ENCODE data around the gene BRICD5.
"Not testable (repeated sequence)": the region's sequence is repeated elsewhere in the genome, so short reads cannot be mapped to it uniquely, and the experiment has no call there.

BRICD5 gene

GRCh38 chr16:2210386-2211365 lies at the start of gene BRICD5:
TSS of gene BRICD5 (minus strand) at chr16:2210863. CDS start at chr16:2210833, 30 bp downstream.
- in situ Hi-C loops (cut with MboI; ENCODE audit: low sequenced_read_pairs): no loop called here

GRCh38 chr16:2260250-2260649 lies 49.6 kb upstream of the BRICD5 start:
- in situ Hi-C loops (cut with MboI; ENCODE audit: low sequenced_read_pairs): no loop called here

GRCh38 chr16:2258530-2258929 lies 47.9 kb upstream of the BRICD5 start:
- in situ Hi-C loops (cut with MboI; ENCODE audit: low sequenced_read_pairs): not testable (repeated sequence)

- in situ Hi-C loops (cut with MboI; ENCODE audit: low sequenced_read_pairs): no loop called here
These were observed 47.1 kb upstream of the BRICD5 start for GRCh38 chr16:2257726-2258125.

GRCh38 chr16:2256531-2257140 lies 46.0 kb upstream of the BRICD5 start:
- in situ Hi-C loops (cut with MboI; ENCODE audit: low sequenced_read_pairs): no loop called here

GRCh38 chr16:2253293-2253692 lies 42.6 kb upstream of the BRICD5 start:
- in situ Hi-C loops (cut with MboI; ENCODE audit: low sequenced_read_pairs): no loop called here

- in situ Hi-C loops (cut with MboI; ENCODE audit: low sequenced_read_pairs): no loop called here
These were observed 42.1 kb upstream of the BRICD5 start for GRCh38 chr16:2252806-2253148.

GRCh38 chr16:2251296-2252111 lies 40.8 kb upstream of the BRICD5 start, which contains the start of gene ECI1:
TSS of gene ECI1 (minus strand) at chr16:2251587. CDS start at chr16:2251566, 21 bp downstream.
- in situ Hi-C loops (cut with MboI; ENCODE audit: low sequenced_read_pairs): no loop called here

GRCh38 chr16:2250652-2251295 lies 40.1 kb upstream of the BRICD5 start:
- in situ Hi-C loops (cut with MboI; ENCODE audit: low sequenced_read_pairs): no loop called here

- in situ Hi-C loops (cut with MboI; ENCODE audit: low sequenced_read_pairs): no loop called here
These were observed 35.7 kb upstream of the BRICD5 start for GRCh38 chr16:2246301-2246885.

- in situ Hi-C loops (cut with MboI; ENCODE audit: low sequenced_read_pairs): no loop called here
These were observed 34.5 kb upstream of the BRICD5 start for GRCh38 chr16:2244926-2245795.

- in situ Hi-C loops (cut with MboI; ENCODE audit: low sequenced_read_pairs): no loop called here
These were observed 33.6 kb upstream of the BRICD5 start for GRCh38 chr16:2244301-2244700.

GRCh38 chr16:2243781-2244180 lies 33.1 kb upstream of the BRICD5 start:
- in situ Hi-C loops (cut with MboI; ENCODE audit: low sequenced_read_pairs): no loop called here

- in situ Hi-C loops (cut with MboI; ENCODE audit: low sequenced_read_pairs): no loop called here
These were observed 32.4 kb upstream of the BRICD5 start for GRCh38 chr16:2243031-2243528.

GRCh38 chr16:2242598-2242997 lies 31.9 kb upstream of the BRICD5 start:
- in situ Hi-C loops (cut with MboI; ENCODE audit: low sequenced_read_pairs): no loop called here

- in situ Hi-C loops (cut with MboI; ENCODE audit: low sequenced_read_pairs): not testable (repeated sequence)
These were observed 29.7 kb upstream of the BRICD5 start for GRCh38 chr16:2240331-2240730.

- in situ Hi-C loops (cut with MboI; ENCODE audit: low sequenced_read_pairs): no loop called here
These were observed 28.4 kb upstream of the BRICD5 start for GRCh38 chr16:2238838-2239675.

GRCh38 chr16:2238150-2238837 lies 27.6 kb upstream of the BRICD5 start:
- in situ Hi-C loops (cut with MboI; ENCODE audit: low sequenced_read_pairs): no loop called here
